Liver (tissue), 9 donors: ENCODE data around the gene STAT5B. TPM values are rescaled to one million over a fixed set of nuclear protein-coding genes. Genes with fewer than 3 reads are reported as not detected.

Source experiments
- DNase-seq: peaks from one replicate; pipeline ENCODE4 v3.0.0-alpha.2; 2017; ENCODE audit warnings: low spot score
- H3K27ac ChIP-seq, 2 donors: one replicate each; pipeline ENCODE4 v1.7.0; 2013; ENCODE audit warnings: inconsistent platforms in 2 of 2, low read length in 2 of 2, control low read depth in 1 of 2, low read depth in 1 of 2, mild to moderate bottlenecking in 1 of 2
- H3K27me3 ChIP-seq, 4 donors: one replicate each; pipeline versions ENCODE4 v1.6.1 to v1.7.0; 2013; ENCODE audit warnings: low read length in 3 of 4, inconsistent platforms in 1 of 4, mild to moderate bottlenecking in 1 of 4, moderate library complexity in 1 of 4; ENCODE audit not compliant: control insufficient read depth in 4 of 4, insufficient read depth in 4 of 4
- H3K36me3 ChIP-seq, 4 donors: one replicate each; pipeline versions ENCODE4 v1.6.1 to v1.7.0; 2013; ENCODE audit warnings: low read length in 3 of 4, mild to moderate bottlenecking in 3 of 4, low read depth in 1 of 4, moderate library complexity in 1 of 4; ENCODE audit not compliant: control insufficient read depth in 4 of 4, insufficient read depth in 3 of 4
- H3K4me1 ChIP-seq, 4 donors: one replicate each; pipeline versions ENCODE4 v1.6.1 to v1.7.0; 2013; ENCODE audit warnings: low read length in 3 of 4, mild to moderate bottlenecking in 3 of 4, moderate library complexity in 1 of 4; ENCODE audit not compliant: control insufficient read depth in 4 of 4, insufficient read depth in 4 of 4
- H3K4me3 ChIP-seq, 3 donors: one replicate each; pipeline versions ENCODE4 v1.6.1 to v1.7.0; 2013; ENCODE audit warnings: low read length in 3 of 3, control low read depth in 1 of 3, low read depth in 1 of 3, mild to moderate bottlenecking in 1 of 3
- H3K9ac ChIP-seq, 2 donors: one replicate each; pipeline ENCODE4 v1.7.0; 2013; ENCODE audit warnings: low read length in 2 of 2, mild to moderate bottlenecking in 2 of 2, moderate library complexity in 2 of 2, control low read depth in 1 of 2, low read depth in 1 of 2
- H3K9me3 ChIP-seq, 4 donors: one replicate each; pipeline versions ENCODE4 v1.6.1 to v1.7.0; 2013; ENCODE audit warnings: low read length in 3 of 4; ENCODE audit not compliant: control insufficient read depth in 4 of 4
- ATF3 ChIP-seq: IDR thresholded peaks from 2 replicates; pipeline ENCODE4 v1.6.1; 2016; ENCODE audit warnings: antibody characterized with exemption
- CTCF ChIP-seq: fragments of 150-350 bp; IDR thresholded peaks from 2 replicates; pipeline ENCODE4 v1.5.1; 2017; ENCODE audit warnings: improper control_type of control experiment, low read depth, low read length; ENCODE audit not compliant: missing input control
- FOXA1 ChIP-seq: IDR thresholded peaks from 2 replicates; pipeline ENCODE4 v1.6.1; 2016; ENCODE audit warnings: antibody characterized with exemption
- FOXA2 ChIP-seq: IDR thresholded peaks from 2 replicates; pipeline ENCODE4 v1.6.1; 2016; ENCODE audit warnings: antibody characterized with exemption
- MAX ChIP-seq: IDR thresholded peaks from 2 replicates; pipeline ENCODE4 v1.6.1; 2016; ENCODE audit warnings: antibody characterized with exemption
- REST ChIP-seq: IDR thresholded peaks from 2 replicates; pipeline ENCODE4 v1.6.1; 2016; ENCODE audit warnings: antibody characterized with exemption, mild to moderate bottlenecking
- RXRA ChIP-seq, 2 donors: IDR thresholded peaks; 2 replicates each; pipeline ENCODE4 v1.6.1; 2017 to 2018; ENCODE audit warnings: antibody characterized with exemption in 2 of 2, mild to moderate bottlenecking in 1 of 2
- SP1 ChIP-seq: IDR thresholded peaks from 2 replicates; pipeline ENCODE4 v1.6.1; 2018; ENCODE audit warnings: antibody characterized with exemption, mild to moderate bottlenecking
- TAF1 ChIP-seq: conservative IDR thresholded peaks from 2 replicates; pipeline ENCODE4 v1.6.1; 2016; ENCODE audit warnings: antibody characterized with exemption, mild to moderate bottlenecking
- YY1 ChIP-seq: IDR thresholded peaks from 2 replicates; pipeline ENCODE4 v1.6.1; 2016; ENCODE audit warnings: antibody characterized with exemption, mild to moderate bottlenecking
- ZBTB33 ChIP-seq: IDR thresholded peaks from 2 replicates; pipeline ENCODE4 v1.6.1; 2016; ENCODE audit warnings: antibody characterized with exemption
- WGBS: extraction: QIAGEN DNeasy Blood & Tissue Kit; methylation state at CpG from one replicate; pipeline ENCODE4 v1.1.7; 2013; 5-methylcytosine and 5-hydroxymethylcytosine counted together
- polyA plus RNA-seq, 2 donors: library from polyadenylated mRNA; stranded (reverse) in 1 of 2; unstranded in 1 of 2; fragments of 200-250 nt in 1 of 2; fragments of >200 nt in 1 of 2; fragmentation: Nextera tagmentation in 1 of 2; extraction: Ambion mirVana in 1 of 2; gene quantifications; one replicate each; pipeline versions ENCODE4 v1.2.1 to v1.2.3, GENCODE V29; 2013 to 2015
- total RNA-seq, 2 donors: library from RNA; depleted of rRNA; stranded (reverse); fragments of >200 nt; gene quantifications; one replicate each; pipeline ENCODE4 v1.2.3, GENCODE V29; 2014
- donor health status: healthy.
- donor health status: healthy.
- donor health status: healthy.
- donor health status: healthy.
- donor health status: healthy.

The STAT5B gene
- total and polyA plus RNA-seq, 4 donors: 6.7 to 33.9 (median 21.6) TPM

GRCh38 chr17:42247734-42248133, 28.5 kb downstream of the STAT5B start:
- H3K36me3 ChIP-seq: no peaks in the 10 kb centered on the region
- H3K27ac ChIP-seq: peak overlapping the region; percentile 87 to 95
- no peaks in the 10 kb centered on the region for H3K27me3 ChIP-seq
- peak overlapping the region in 1 of 2 donors; percentile 54 for H3K9ac ChIP-seq
- DNase-seq: no peak
- peaks cover 10 to 34% (median 14%) of the 10 kb centered on the region in 4 donors for H3K4me1 ChIP-seq
- TF ChIP-seq CTCF: no peak
- TF ChIP-seq MAX: no peak
- WGBS: 95% methylated on average over 5 of the region's 5 CpGs
- H3K9me3 ChIP-seq: no peaks in the 10 kb centered on the region
- H3K4me3 ChIP-seq: no peak overlapping the region

- Histone ChIP-seq H3K36me3 (no peaks in the 10 kb centered on the region), H3K9me3 (no peaks in the 10 kb centered on the region), H3K9ac (peak overlapping the region in 1 of 2 donors; percentile 13), H3K4me3 (no peak overlapping the region), H3K27me3 (no peaks in the 10 kb centered on the region), H3K27ac (peak overlapping the region in 1 of 2 donors; percentile 95), H3K4me1 (peaks cover 10 to 33% (median 14%) of the 10 kb centered on the region in 4 donors)
- 73% methylated on average over 7 of the region's 7 CpGs for WGBS
- DNase-seq: no peak
- TF ChIP-seq SP1: no peak
- no peak for TF ChIP-seq ATF3
- no peak for TF ChIP-seq FOXA2
- TF ChIP-seq TAF1: no peak
- TF ChIP-seq RXRA (IDR thresholded peaks at IDR 0.05): no peak
- TF ChIP-seq FOXA1: no peak
- TF ChIP-seq MAX: no peak
- no peak for TF ChIP-seq ZBTB33
- no peak for TF ChIP-seq REST
- TF ChIP-seq YY1: no peak
Measured at GRCh38 chr17:42246515-42246914, 29.7 kb downstream of the STAT5B start.
